Keratinocyte (primary cell): ENCODE measurements around the gene ID3. TPM values are rescaled to one million over a fixed set of nuclear protein-coding genes. Genes with fewer than 3 reads are reported as not detected.

Experiments
- DNase-seq: peaks from one replicate; pipeline ENCODE4 v3.0.0-alpha.2; 2011; ENCODE audit warnings: low read depth, missing footprints, low spot score
- FAIRE-seq: peaks from 2 replicates; lab custom pipeline; 2011; peaks lifted over from hg19 to GRCh38; lab: Jason Lieb, UNC
- H2AFZ ChIP-seq: 2 replicates; pipeline ENCODE4 v1.6.0; 2012; ENCODE audit warnings: low read length, control low read depth, inconsistent platforms; ENCODE audit not compliant: control insufficient read depth
- H3K27ac ChIP-seq: 2 replicates; pipeline ENCODE4 v1.5.1; 2011; ENCODE audit warnings: low read length; ENCODE audit not compliant: control insufficient read depth, insufficient read depth
- H3K27me3 ChIP-seq: 3 replicates; pipeline ENCODE4 v1.6.0; 2011; ENCODE audit warnings: low read length; ENCODE audit not compliant: control insufficient read depth, insufficient read depth; ENCODE audit errors: extremely low read depth
- H3K36me3 ChIP-seq, 2 experiments: 2 replicates in 1 of 2; 3 replicates in 1 of 2; pipeline ENCODE4 v1.5.1; 2011; ENCODE audit warnings: low read length in 2 of 2, mild to moderate bottlenecking in 1 of 2; ENCODE audit not compliant: control insufficient read depth in 2 of 2, insufficient read depth in 2 of 2; ENCODE audit errors: extremely low read depth in 1 of 2
- H3K4me1 ChIP-seq: 3 replicates; pipeline ENCODE4 v1.5.1; 2011; ENCODE audit warnings: low read length; ENCODE audit not compliant: control insufficient read depth, insufficient read depth; ENCODE audit errors: extremely low read depth
- H3K4me2 ChIP-seq: 3 replicates; pipeline ENCODE4 v1.6.0; 2011; ENCODE audit warnings: low read depth, low read length; ENCODE audit not compliant: control insufficient read depth, insufficient read depth; ENCODE audit errors: extremely low read depth
- H3K4me3 ChIP-seq, 3 experiments: fragments of 200-600 bp in 1 of 3; sonication (generic) in 1 of 3; 2 replicates in 2 of 3; 3 replicates in 1 of 3; pipeline ENCODE4 v1.5.1; 2011 to 2016; ENCODE audit warnings: low read length in 3 of 3, mild to moderate bottlenecking in 3 of 3, control low read depth in 2 of 3, inconsistent platforms in 1 of 3, low read depth in 1 of 3, mixed read lengths in 1 of 3, mixed run types in 1 of 3, moderate library complexity in 1 of 3; ENCODE audit not compliant: control insufficient read depth in 2 of 3, insufficient read depth in 2 of 3; ENCODE audit errors: extremely low read depth in 1 of 3
- H3K79me2 ChIP-seq: 2 replicates; pipeline ENCODE4 v1.6.0; 2012; ENCODE audit warnings: low read length; ENCODE audit not compliant: control insufficient read depth, insufficient read depth
- H3K9ac ChIP-seq: 3 replicates; pipeline ENCODE4 v1.6.0; 2011; ENCODE audit warnings: low read length; ENCODE audit not compliant: control insufficient read depth, insufficient read depth; ENCODE audit errors: extremely low read depth
- H3K9me1 ChIP-seq: 3 replicates; pipeline ENCODE4 v1.6.0; 2011; ENCODE audit warnings: low read length; ENCODE audit not compliant: control insufficient read depth, insufficient read depth; ENCODE audit errors: extremely low read depth
- H3K9me3 ChIP-seq: 2 replicates; pipeline ENCODE4 v1.5.1; 2012; ENCODE audit warnings: low read depth, low read length; ENCODE audit not compliant: control insufficient read depth
- H4K20me1 ChIP-seq: 3 replicates; pipeline ENCODE4 v1.6.0; 2011; ENCODE audit warnings: low read length; ENCODE audit not compliant: control insufficient read depth, insufficient read depth; ENCODE audit errors: extremely low read depth
- EZH2 ChIP-seq: IDR thresholded peaks from one replicate; pipeline ENCODE4 v1.6.1; 2012; ENCODE audit warnings: inconsistent platforms, mild to moderate bottlenecking, low read length, moderate library complexity
- dilution Hi-C: fragments of 300-500 bp; cut with MboI; formaldehyde crosslinking; loops from one replicate; pipeline ENCODE4 v1.7.0; 2020; ENCODE audit warnings: low sequenced_read_pairs; ENCODE audit not compliant: extremely low pct_ligation_motif_present
- polyA plus RNA-seq, 5 experiments: library from polyadenylated mRNA; depleted of rRNA in 3 of 5; stranded (reverse) in 3 of 5; stranded (forward) in 1 of 5; unstranded in 1 of 5; fragments of >200 nt; gene quantifications; 1 replicate in 1 of 5; 2 replicates in 3 of 5; 3 replicates in 1 of 5; pipeline versions ENCODE4 v1.2.1 to v1.2.3, GENCODE V29; 2011 to 2012; ENCODE audit warnings: missing spikeins in 2 of 5, low read depth in 1 of 5, low replicate concordance in 1 of 5
- TF ChIP-seq, protein P1 (sequence below), 3 experiments: IDR thresholded peaks in 1 of 3; conservative IDR thresholded peaks in 1 of 3; optimal IDR thresholded peaks in 1 of 3; 2 replicates in 2 of 3; 3 replicates in 1 of 3; pipeline versions ENCODE3 to v1.5.1; 2011; ENCODE audit warnings: low read length in 3 of 3, mild to moderate bottlenecking in 3 of 3, moderate library complexity in 2 of 3, control low read depth in 1 of 3, inconsistent platforms in 1 of 3; ENCODE audit not compliant: insufficient read depth in 2 of 3; ENCODE audit errors: extremely low read depth in 1 of 3

Gene ID3
- polyA plus RNA-seq, 1 donor (not counting 4 experiments of a cell fraction or from before 2014, with no cell fraction given), result 38.0 TPM

DNA sequence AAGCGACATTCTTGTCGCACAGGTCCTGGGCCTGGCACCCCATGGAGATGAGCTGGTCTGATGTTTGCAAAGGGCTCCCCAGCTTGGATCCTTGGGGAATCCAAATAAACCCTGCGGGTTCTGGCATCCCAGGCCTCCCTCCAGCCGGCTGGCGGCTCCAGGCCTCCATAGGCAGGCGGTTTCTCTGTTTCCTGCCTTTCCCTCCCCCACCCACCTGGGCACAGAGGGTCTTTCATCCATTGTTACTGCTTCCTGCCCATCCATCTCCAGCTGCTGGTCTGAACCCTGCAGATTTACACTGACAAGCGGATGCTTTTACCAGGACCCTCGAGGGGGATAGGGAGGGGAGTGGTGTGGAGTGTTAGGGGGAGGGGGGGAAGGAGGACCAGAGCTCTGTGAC, 39.1 kb upstream of the ID3 start:
- DNase-seq (no peak), FAIRE-seq (no peak)
- H3K9me3 ChIP-seq, result no peaks in the 10 kb centered on the region
- H3K27ac ChIP-seq, result no peak overlapping the region
- H2AFZ ChIP-seq, result no peak overlapping the region
- no peak for TF ChIP-seq EZH2
- TF ChIP-seq, protein P1, sequence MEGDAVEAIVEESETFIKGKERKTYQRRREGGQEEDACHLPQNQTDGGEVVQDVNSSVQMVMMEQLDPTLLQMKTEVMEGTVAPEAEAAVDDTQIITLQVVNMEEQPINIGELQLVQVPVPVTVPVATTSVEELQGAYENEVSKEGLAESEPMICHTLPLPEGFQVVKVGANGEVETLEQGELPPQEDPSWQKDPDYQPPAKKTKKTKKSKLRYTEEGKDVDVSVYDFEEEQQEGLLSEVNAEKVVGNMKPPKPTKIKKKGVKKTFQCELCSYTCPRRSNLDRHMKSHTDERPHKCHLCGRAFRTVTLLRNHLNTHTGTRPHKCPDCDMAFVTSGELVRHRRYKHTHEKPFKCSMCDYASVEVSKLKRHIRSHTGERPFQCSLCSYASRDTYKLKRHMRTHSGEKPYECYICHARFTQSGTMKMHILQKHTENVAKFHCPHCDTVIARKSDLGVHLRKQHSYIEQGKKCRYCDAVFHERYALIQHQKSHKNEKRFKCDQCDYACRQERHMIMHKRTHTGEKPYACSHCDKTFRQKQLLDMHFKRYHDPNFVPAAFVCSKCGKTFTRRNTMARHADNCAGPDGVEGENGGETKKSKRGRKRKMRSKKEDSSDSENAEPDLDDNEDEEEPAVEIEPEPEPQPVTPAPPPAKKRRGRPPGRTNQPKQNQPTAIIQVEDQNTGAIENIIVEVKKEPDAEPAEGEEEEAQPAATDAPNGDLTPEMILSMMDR (optimal IDR thresholded peaks at IDR 0.05 in 1 of 3, IDR thresholded peaks at IDR 0.05 in 1 of 3, conservative IDR thresholded peaks at IDR 0.05 in 1 of 3; ENCODE audit: extremely low read depth in 1 of 3, insufficient read depth in 2 of 3, low read length in 3 of 3), result no peak
- no peak overlapping the region for H3K4me3 ChIP-seq
- peaks cover 14% of the 10 kb centered on the region for H3K4me1 ChIP-seq
- H3K79me2 ChIP-seq, result no peaks in the 10 kb centered on the region
- no peaks in the 10 kb centered on the region for H3K9me1 ChIP-seq
- dilution Hi-C loops, result no loop called here
- no peaks in the 10 kb centered on the region for H3K36me3 ChIP-seq
- H3K27me3 ChIP-seq, result no peaks in the 10 kb centered on the region
- H3K9ac ChIP-seq, result no peak overlapping the region
- H4K20me1 ChIP-seq, result no peaks in the 10 kb centered on the region
- no peak overlapping the region for H3K4me2 ChIP-seq

DNA sequence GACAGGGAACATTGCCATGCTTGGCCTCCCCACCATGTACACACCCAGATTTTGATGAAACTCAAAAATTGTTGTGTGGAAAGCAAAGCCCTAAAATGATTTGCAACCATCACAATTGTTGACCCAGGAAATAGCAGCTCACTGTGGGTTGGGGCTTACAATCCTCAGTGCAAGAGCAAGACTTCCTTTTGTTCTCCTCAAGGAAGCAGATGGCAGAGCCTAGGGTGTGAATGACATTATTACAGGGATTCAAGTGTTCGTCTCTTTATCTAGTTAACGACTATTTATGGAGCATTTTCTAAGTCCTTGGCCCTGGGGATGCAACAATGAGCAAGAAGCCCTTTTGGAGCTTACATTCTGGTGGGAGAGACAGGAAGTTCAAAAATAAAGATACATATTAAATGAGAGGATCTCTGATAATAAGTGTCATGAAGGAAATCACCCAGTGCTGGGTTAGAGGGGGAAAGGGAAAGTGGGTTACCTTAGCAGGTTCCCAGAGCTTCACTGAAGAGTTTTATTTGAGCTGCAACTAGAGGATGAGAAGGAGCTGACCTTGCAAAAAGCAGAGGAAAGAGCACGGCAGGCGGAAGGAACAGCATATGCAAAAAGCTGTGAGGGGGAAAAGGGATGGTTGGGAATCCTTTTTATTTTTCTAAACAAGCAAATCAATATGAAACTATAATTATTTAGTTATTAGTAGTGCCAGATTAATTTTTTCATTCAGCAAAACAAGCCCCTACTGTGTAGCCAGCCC, 38.5 kb upstream of the ID3 start:
- Histone ChIP-seq H3K4me1 (peaks cover 19% of the 10 kb centered on the region), H3K27ac (no peak overlapping the region), H3K9me3 (no peaks in the 10 kb centered on the region), H3K27me3 (no peaks in the 10 kb centered on the region), H3K4me3 (no peak overlapping the region), H3K9me1 (no peaks in the 10 kb centered on the region), H3K36me3 (no peaks in the 10 kb centered on the region), H3K79me2 (no peaks in the 10 kb centered on the region), H3K4me2 (no peak overlapping the region), H4K20me1 (no peaks in the 10 kb centered on the region), H2AFZ (no peak overlapping the region), H3K9ac (no peak overlapping the region)
- DNase-seq (no peak), FAIRE-seq (no peak)
- dilution Hi-C loops, result no loop called here
- no peak for TF ChIP-seq EZH2
- TF ChIP-seq, protein P1 (optimal IDR thresholded peaks at IDR 0.05 in 1 of 3, IDR thresholded peaks at IDR 0.05 in 1 of 3, conservative IDR thresholded peaks at IDR 0.05 in 1 of 3; ENCODE audit: extremely low read depth in 1 of 3, insufficient read depth in 2 of 3, low read length in 3 of 3), result no peak
